Endothelial cell (in vitro differentiated cells): Measurements from ENCODE around the gene MADD. TPM values are rescaled to one million over a fixed set of nuclear protein-coding genes. Genes with fewer than 3 reads are reported as not detected.

Experiments used
- DNase-seq: peaks from one replicate; pipeline ENCODE4 v3.0.0; 2021; ENCODE audit warnings: low spot score
- H3K27ac Mint-ChIP-seq: one replicate; pipeline ENCODE4 v1.8.0; 2021; ENCODE audit warnings: mixed read lengths, inconsistent platforms; ENCODE audit not compliant: unreplicated experiment
- H3K27me3 Mint-ChIP-seq: one replicate; pipeline ENCODE4 v1.8.0; 2021; ENCODE audit warnings: mild to moderate bottlenecking, moderate library complexity, mixed read lengths, inconsistent platforms; ENCODE audit not compliant: unreplicated experiment
- H3K36me3 Mint-ChIP-seq: one replicate; pipeline ENCODE4 v1.8.0; 2021; ENCODE audit warnings: mild to moderate bottlenecking, low read depth, mixed read lengths, inconsistent platforms; ENCODE audit not compliant: unreplicated experiment
- H3K4me1 Mint-ChIP-seq: one replicate; pipeline ENCODE4 v1.8.0; 2021; ENCODE audit warnings: mild to moderate bottlenecking, mixed read lengths, inconsistent platforms; ENCODE audit not compliant: unreplicated experiment
- H3K4me3 Mint-ChIP-seq: one replicate; pipeline ENCODE4 v1.8.0; 2021; ENCODE audit warnings: mild to moderate bottlenecking, mixed read lengths, inconsistent platforms; ENCODE audit not compliant: unreplicated experiment
- H3K9me3 Mint-ChIP-seq: one replicate; pipeline ENCODE4 v1.8.0; 2021; ENCODE audit warnings: mixed read lengths, inconsistent platforms; ENCODE audit not compliant: unreplicated experiment
- CTCF ChIP-seq: fragments of 200-600 bp; sonication (generic); IDR thresholded peaks from one replicate; pipeline ENCODE4 v1.5.0; 2021; ENCODE audit warnings: antibody characterized with exemption; ENCODE audit not compliant: unreplicated experiment
- total RNA-seq: library from RNA; stranded (reverse); fragmentation: NEBNext Ultra II Directional; extraction: Animal tissue kit (Norgen Biotek cat#: 25700); gene quantifications from one replicate; pipeline ENCODE4 v1.2.1, GENCODE V29; 2021; ENCODE audit not compliant: unreplicated experiment

Gene MADD
- total RNA-seq, 1 donor from 2014 or later, result 61.2 TPM

- H3K4me3 Mint-ChIP-seq, result no peak overlapping the region
- H3K27ac Mint-ChIP-seq, result no peak overlapping the region
- H3K36me3 Mint-ChIP-seq, result no peaks in the 10 kb centered on the region
- peaks cover 9% of the 10 kb centered on the region for H3K27me3 Mint-ChIP-seq
- no peaks in the 10 kb centered on the region for H3K4me1 Mint-ChIP-seq
- TF ChIP-seq CTCF, result no peak
- DNase-seq, result no peak
- H3K9me3 Mint-ChIP-seq, result no peaks in the 10 kb centered on the region
These were observed 78.3 kb downstream of the MADD start for GRCh38 chr11:47348131-47348802.

GRCh38 chr11:47348859-47349258 lies 78.9 kb downstream of the MADD start:
- Mint-ChIP-seq H3K9me3 (no peaks in the 10 kb centered on the region), H3K4me3 (no peak overlapping the region), H3K4me1 (no peaks in the 10 kb centered on the region), H3K27me3 (peaks cover 8% of the 10 kb centered on the region), H3K27ac (no peak overlapping the region), H3K36me3 (no peaks in the 10 kb centered on the region)
- TF ChIP-seq CTCF, result no peak
- DNase-seq, result no peak

- peaks cover 1% of the 10 kb centered on the region for H3K4me1 Mint-ChIP-seq
- no peak overlapping the region for H3K27ac Mint-ChIP-seq
- no peak for DNase-seq
- peaks cover 4% of the 10 kb centered on the region for H3K36me3 Mint-ChIP-seq
- TF ChIP-seq CTCF, result no peak
- no peak overlapping the region for H3K4me3 Mint-ChIP-seq
- peaks cover 6% of the 10 kb centered on the region for H3K27me3 Mint-ChIP-seq
- no peaks in the 10 kb centered on the region for H3K9me3 Mint-ChIP-seq
These were observed 79.7 kb downstream of the MADD start for GRCh38 chr11:47349521-47350095.

GRCh38 chr11:47350315-47350714 lies 80.4 kb downstream of the MADD start:
- no peak for TF ChIP-seq CTCF
- Mint-ChIP-seq H3K4me1 (peaks cover 3% of the 10 kb centered on the region), H3K4me3 (no peak overlapping the region), H3K27ac (no peak overlapping the region), H3K27me3 (peaks cover 8% of the 10 kb centered on the region), H3K9me3 (no peaks in the 10 kb centered on the region), H3K36me3 (peaks cover 5% of the 10 kb centered on the region)
- no peak for DNase-seq
